Neuron (in vitro differentiated cells): Measurements from ENCODE around the gene YPEL1.
"Not testable (repeated sequence)": the region's sequence is repeated elsewhere in the genome, so short reads cannot be mapped to it uniquely, and the experiment has no call there.

Source experiments
- H2AFZ ChIP-seq: one replicate; pipeline ENCODE4 v1.6.1; 2013; ENCODE audit warnings: low read depth, mild to moderate bottlenecking, inconsistent platforms, low read length, moderate library complexity
- H3K27me3 ChIP-seq: one replicate; pipeline ENCODE4 v1.6.1; 2013; ENCODE audit warnings: low read length; ENCODE audit not compliant: insufficient read depth
- H3K36me3 ChIP-seq: one replicate; pipeline ENCODE4 v1.6.1; 2013; ENCODE audit warnings: low read length; ENCODE audit not compliant: insufficient read depth
- H3K4me1 ChIP-seq: one replicate; pipeline ENCODE4 v1.6.1; 2013; ENCODE audit warnings: low read length; ENCODE audit not compliant: insufficient read depth
- H3K4me3 ChIP-seq: 2 replicates; pipeline ENCODE4 v1.5.1; 2013; ENCODE audit warnings: mild to moderate bottlenecking, low read length, moderate library complexity
- H3K9me3 ChIP-seq: one replicate; pipeline ENCODE4 v1.6.1; 2013; ENCODE audit warnings: low read length

YPEL1 gene

DNA sequence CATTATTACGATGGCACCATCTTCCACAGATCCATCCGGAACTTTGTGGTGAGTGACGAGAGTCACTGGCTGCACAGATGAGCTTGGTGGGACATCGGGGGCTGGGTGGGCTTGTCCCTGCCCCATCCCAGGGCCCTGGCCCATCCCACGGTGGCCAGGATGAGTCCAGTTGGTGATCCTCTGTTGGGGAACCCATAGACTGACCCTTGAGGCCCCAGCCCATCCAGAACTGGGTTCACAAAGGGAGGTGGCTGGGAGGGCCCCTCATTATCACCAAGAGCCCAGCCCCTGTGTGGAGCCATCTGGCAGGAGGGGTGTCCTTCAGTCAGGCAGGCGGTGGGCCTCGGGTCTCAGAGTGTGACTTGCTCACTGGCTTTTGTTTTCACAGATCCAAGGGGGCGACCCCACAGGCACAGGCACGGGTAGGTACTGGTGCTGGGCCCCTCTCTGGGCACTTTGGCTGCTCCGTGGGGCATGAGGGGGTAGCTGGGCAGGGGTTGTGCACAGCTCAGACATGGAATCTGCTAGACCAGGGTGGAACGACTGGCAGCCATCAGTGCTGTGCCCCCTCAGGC is 47.8 kb downstream of the YPEL1 start:
- no peaks in the 10 kb centered on the region for H3K9me3 ChIP-seq
- no peaks in the 10 kb centered on the region for H3K4me1 ChIP-seq
- peaks cover 39% of the 10 kb centered on the region for H3K36me3 ChIP-seq
- no peak overlapping the region for H3K4me3 ChIP-seq
- H3K27me3 ChIP-seq = no peaks in the 10 kb centered on the region
- no peak overlapping the region for H2AFZ ChIP-seq

- Histone ChIP-seq H2AFZ (no peak overlapping the region), H3K4me3 (no peak overlapping the region), H3K9me3 (no peaks in the 10 kb centered on the region), H3K27me3 (no peaks in the 10 kb centered on the region), H3K4me1 (no peaks in the 10 kb centered on the region), H3K36me3 (peaks cover 39% of the 10 kb centered on the region)
Observed at GRCh38 chr22:21686634-21687393, 48.8 kb downstream of the YPEL1 start.

GRCh38 chr22:21686193-21686608 is 49.4 kb downstream of the YPEL1 start:
- Histone ChIP-seq H3K36me3 (peaks cover 42% of the 10 kb centered on the region), H2AFZ (no peak overlapping the region), H3K27me3 (no peaks in the 10 kb centered on the region), H3K4me1 (no peaks in the 10 kb centered on the region), H3K9me3 (no peaks in the 10 kb centered on the region), H3K4me3 (no peak overlapping the region)

- peaks cover 44% of the 10 kb centered on the region for H3K36me3 ChIP-seq
- H3K4me1 ChIP-seq = no peaks in the 10 kb centered on the region
- no peak overlapping the region for H2AFZ ChIP-seq
- no peaks in the 10 kb centered on the region for H3K9me3 ChIP-seq
- no peak overlapping the region for H3K4me3 ChIP-seq
- no peaks in the 10 kb centered on the region for H3K27me3 ChIP-seq
Observed at GRCh38 chr22:21685164-21685513, 50.5 kb downstream of the YPEL1 start.

DNA sequence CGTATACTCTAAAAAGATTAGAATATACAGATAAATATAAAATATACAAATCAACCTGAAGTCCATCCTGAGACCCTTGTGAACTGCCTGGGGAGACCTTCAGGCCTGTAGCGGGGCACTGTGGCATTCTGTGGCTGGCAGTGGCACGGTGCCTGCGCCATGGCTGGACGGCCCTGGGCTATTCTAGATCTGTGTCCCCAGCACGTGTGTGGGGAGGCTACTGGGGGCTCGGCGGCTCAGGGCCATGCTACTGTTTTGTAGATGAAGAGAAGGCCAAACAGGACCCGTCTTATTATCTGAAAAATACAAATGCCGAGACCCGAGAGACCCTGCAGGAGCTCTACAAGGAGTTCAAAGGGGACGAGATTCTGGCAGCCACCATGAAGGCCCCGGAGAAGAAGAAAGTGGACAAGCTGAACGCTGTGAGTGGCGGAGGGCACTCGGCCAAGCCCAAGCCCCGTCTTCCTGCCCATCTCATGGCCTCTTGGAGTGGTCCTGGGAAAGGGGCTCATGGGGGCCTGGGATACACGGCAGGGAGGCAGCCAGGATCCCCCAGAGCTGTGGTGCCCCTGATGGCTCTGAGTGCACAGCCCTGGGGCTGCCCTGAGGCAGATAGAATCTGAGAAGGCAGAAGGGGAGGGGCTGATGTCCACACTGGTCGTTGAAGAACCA is 51.0 kb downstream of the YPEL1 start:
- no peaks in the 10 kb centered on the region for H3K27me3 ChIP-seq
- H3K4me3 ChIP-seq = no peak overlapping the region
- H3K36me3 ChIP-seq = peaks cover 42% of the 10 kb centered on the region
- no peaks in the 10 kb centered on the region for H3K9me3 ChIP-seq
- no peak overlapping the region for H2AFZ ChIP-seq
- no peaks in the 10 kb centered on the region for H3K4me1 ChIP-seq

GRCh38 chr22:21683401-21683811 is 52.2 kb downstream of the YPEL1 start:
- H2AFZ ChIP-seq = no peak overlapping the region
- H3K4me3 ChIP-seq = no peak overlapping the region
- no peaks in the 10 kb centered on the region for H3K9me3 ChIP-seq
- peaks cover 38% of the 10 kb centered on the region for H3K36me3 ChIP-seq
- no peaks in the 10 kb centered on the region for H3K27me3 ChIP-seq
- H3K4me1 ChIP-seq = no peaks in the 10 kb centered on the region

- Histone ChIP-seq H3K4me3 (no peak overlapping the region), H3K4me1 (no peaks in the 10 kb centered on the region), H3K36me3 (peaks cover 33% of the 10 kb centered on the region)
Observed at GRCh38 chr22:21682385-21683175, 53.0 kb downstream of the YPEL1 start.

DNA sequence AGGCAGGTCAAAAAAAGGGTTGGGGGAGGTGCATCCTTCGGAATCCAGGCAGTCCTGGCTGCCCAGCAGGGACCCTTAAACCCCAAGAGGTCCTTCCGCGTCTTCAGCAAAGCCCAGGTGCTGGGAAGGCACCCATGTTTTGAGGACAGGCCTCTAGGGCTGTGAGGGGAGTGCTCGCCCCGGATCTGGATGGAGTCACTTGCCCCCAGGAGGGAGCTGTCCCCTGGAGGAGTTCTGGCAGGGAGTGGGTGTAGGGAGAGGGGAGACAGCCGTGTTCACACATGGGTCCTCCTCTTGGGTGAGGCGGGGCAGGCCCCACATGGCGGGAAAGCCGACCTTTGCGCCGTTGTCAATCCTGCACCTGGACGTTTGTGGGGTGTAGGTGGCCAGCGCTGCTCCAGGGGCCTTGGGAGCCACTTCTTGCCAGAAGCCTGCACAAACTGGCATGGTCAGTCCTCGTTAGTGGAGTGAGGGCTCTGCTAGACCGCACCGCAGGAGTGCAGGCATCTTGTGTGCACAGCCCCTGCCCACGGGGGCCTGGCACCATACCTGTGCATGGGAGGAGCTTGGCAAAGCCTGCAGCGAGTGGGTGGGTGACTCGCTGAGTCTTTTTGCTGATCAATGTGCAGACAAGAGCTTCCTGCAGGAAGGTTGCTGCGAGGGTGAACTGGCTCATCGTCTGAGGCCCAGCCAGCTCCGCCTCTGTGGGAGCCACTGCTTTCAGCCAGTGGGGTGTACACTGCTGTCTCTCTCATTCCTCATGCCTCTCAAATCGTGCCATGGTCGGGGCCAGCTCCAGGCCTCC is 53.8 kb downstream of the YPEL1 start:
- Histone ChIP-seq H3K9me3 (no peaks in the 10 kb centered on the region), H3K4me3 (no peak overlapping the region), H3K4me1 (no peaks in the 10 kb centered on the region), H3K36me3 (peaks cover 29% of the 10 kb centered on the region), H2AFZ (no peak overlapping the region), H3K27me3 (no peaks in the 10 kb centered on the region)

More at GRCh38 chr22:21682385-21683175, 53.0 kb downstream of the YPEL1 start:
- H3K9me3 ChIP-seq = no peaks in the 10 kb centered on the region
- H3K27me3 ChIP-seq = no peaks in the 10 kb centered on the region
- H2AFZ ChIP-seq = no peak overlapping the region

- no peaks in the 10 kb centered on the region for H3K27me3 ChIP-seq
- H3K4me1 ChIP-seq = no peaks in the 10 kb centered on the region
- no peak overlapping the region for H3K4me3 ChIP-seq
- H2AFZ ChIP-seq = no peak overlapping the region
- peaks cover under 1% of the 10 kb centered on the region for H3K9me3 ChIP-seq
- peaks cover 24% of the 10 kb centered on the region for H3K36me3 ChIP-seq
Observed at GRCh38 chr22:21680830-21681565, 54.6 kb downstream of the YPEL1 start.

DNA sequence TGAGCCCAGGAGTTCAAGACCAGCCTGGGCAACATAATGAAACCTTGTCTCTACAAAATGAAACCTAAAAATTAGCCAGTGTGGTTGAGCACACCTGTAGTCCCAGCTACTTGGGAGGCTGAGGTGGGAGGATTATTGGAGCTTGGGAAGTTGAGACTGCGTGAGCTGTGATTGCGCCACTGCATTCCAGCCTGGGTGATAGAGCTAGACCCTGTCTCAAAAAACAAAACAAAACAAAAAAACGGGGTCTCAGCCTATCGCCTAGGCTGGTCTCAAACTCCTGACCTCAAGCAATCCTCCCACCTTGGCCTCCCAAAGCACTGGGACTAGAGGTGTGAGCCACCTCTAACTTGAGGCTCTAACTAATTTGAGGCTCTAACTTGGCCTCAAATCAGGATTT is 56.2 kb downstream of the YPEL1 start:
- Histone ChIP-seq H3K36me3 (peaks cover 36% of the 10 kb centered on the region), H2AFZ (no peak overlapping the region), H3K9me3 (peaks cover 4% of the 10 kb centered on the region), H3K4me1 (no peaks in the 10 kb centered on the region), H3K4me3 (no peak overlapping the region), H3K27me3 (no peaks in the 10 kb centered on the region)

GRCh38 chr22:21678842-21679241 is 56.8 kb downstream of the YPEL1 start:
- H2AFZ ChIP-seq, H3K9me3 ChIP-seq, H3K4me1 ChIP-seq, H3K27me3 ChIP-seq, H3K4me3 ChIP-seq: not testable (repeated sequence)
- H3K36me3 ChIP-seq = peaks cover 42% of the 10 kb centered on the region
